HepG2 (cell line): Measurements from ENCODE around the gene TUT4. TPM values are rescaled to one million over a fixed set of nuclear protein-coding genes. Genes with fewer than 3 reads are reported as not detected.
A peak's percentile ranks its signal among the peaks of the same experiment; 100 is the strongest.

ENCODE experiments used
- ATAC-seq: fragments of 200-7000 bp; cut with Tn5 transposase; 3 replicates; pipeline ENCODE4 v1.9.1; 2020; ENCODE audit warnings: mild to moderate bottlenecking, moderate library complexity
- BruUV-seq: library from RNA; stranded (reverse); fragments of 400-500 nt; replicated peaks from 2 replicates; lab custom pipeline; 2021; lab: Mats Ljungman, UMichigan
- CTCF ChIA-PET: fragments of 300-600 bp; formaldehyde crosslinking; extraction: SDS; loops from one replicate; lab custom pipeline; 2021; ENCODE audit warnings: low total read pairs, inconsistent platforms, low intra/inter-chr PET ratio; lab: Yijun Ruan, JAX
- POLR2A ChIA-PET: fragments of 350-600 bp; sonication (Branson Sonifier 250); formaldehyde crosslinking; loops from one replicate; lab custom pipeline; 2020; ENCODE audit warnings: antibody characterized with exemption, inconsistent platforms; lab: Yijun Ruan, JAX
- DNase-seq: peaks from one replicate; pipeline ENCODE4 v3.0.0-alpha.2; 2015; ENCODE audit warnings: low spot score
- FAIRE-seq: peaks from 3 replicates; lab custom pipeline; 2011; peaks lifted over from hg19 to GRCh38; lab: Jason Lieb, UNC
- H2AFZ ChIP-seq: one replicate; pipeline ENCODE4 v1.6.1; 2011; ENCODE audit warnings: low read length, inconsistent platforms
- H3K27ac ChIP-seq: fragments of 300-600 bp; 3 replicates; pipeline ENCODE4 v1.8.0; 2011; ENCODE audit warnings: mixed run types, mild to moderate bottlenecking, mixed read lengths, low read length, inconsistent platforms; ENCODE audit not compliant: insufficient read depth; ENCODE audit errors: extremely low read length
- H3K27me3 ChIP-seq, 2 experiments: fragments of 200-600 bp in 1 of 2; 2 replicates in 1 of 2; 3 replicates in 1 of 2; pipeline versions ENCODE4 v1.6.0 to v1.8.0; 2011; ENCODE audit warnings: low read length in 2 of 2, mild to moderate bottlenecking in 2 of 2, moderate library complexity in 2 of 2, inconsistent platforms in 1 of 2; ENCODE audit not compliant: insufficient read depth in 2 of 2, control insufficient read depth in 1 of 2
- H3K36me3 ChIP-seq, 2 experiments: fragments of 200-600 bp in 1 of 2; replicated peaks in 1 of 2; 2 replicates in 1 of 2; 3 replicates in 1 of 2; pipeline versions ENCODE4 v1.5.1 to v1.8.0; 2011; ENCODE audit warnings: low read length in 2 of 2, inconsistent platforms in 1 of 2; ENCODE audit not compliant: insufficient read depth in 2 of 2, control insufficient read depth in 1 of 2
- H3K4me1 ChIP-seq: 2 replicates; pipeline ENCODE4 v1.5.1; 2012; ENCODE audit warnings: low read length, inconsistent platforms; ENCODE audit not compliant: insufficient read depth
- H3K4me2 ChIP-seq: 2 replicates; pipeline ENCODE4 v1.6.0; 2011; ENCODE audit warnings: low read depth, low read length, inconsistent platforms
- H3K4me3 ChIP-seq, 3 experiments: fragments of 200-600 bp in 1 of 3; sonication (generic), shearing (Covaris generic) in 1 of 3; replicated peaks in 1 of 3; 2 replicates each; pipeline ENCODE4 v1.5.1; 2011 to 2016; ENCODE audit warnings: low read length in 3 of 3, inconsistent platforms in 2 of 3, low read depth in 2 of 3, mild to moderate bottlenecking in 2 of 3, control low read depth in 1 of 3, mixed read lengths in 1 of 3; ENCODE audit not compliant: insufficient read depth in 1 of 3
- H3K79me2 ChIP-seq: one replicate; pipeline ENCODE4 v1.6.1; 2011; ENCODE audit warnings: low read length, inconsistent platforms; ENCODE audit not compliant: insufficient read depth
- H3K9ac ChIP-seq: 2 replicates; pipeline ENCODE4 v1.6.0; 2011; ENCODE audit warnings: mild to moderate bottlenecking, low read depth, low read length, inconsistent platforms; ENCODE audit not compliant: insufficient read depth
- H3K9me3 ChIP-seq: 2 replicates; pipeline ENCODE4 v1.5.1; 2012; ENCODE audit warnings: mild to moderate bottlenecking, low read length
- H4K20me1 ChIP-seq: 2 replicates; pipeline ENCODE4 v1.6.0; 2011; ENCODE audit warnings: inconsistent platforms, mild to moderate bottlenecking, low read length, moderate library complexity; ENCODE audit not compliant: insufficient read depth
- ARID2 ChIP-seq: sonication (generic); formaldehyde crosslinking; IDR thresholded peaks from 2 replicates; pipeline ENCODE4 v1.8.1; 2022; ENCODE audit warnings: mild to moderate bottlenecking, missing genetic modification reagents, borderline replicate concordance
- KLF15 ChIP-seq: sonication (generic); formaldehyde crosslinking; IDR thresholded peaks from 2 replicates; pipeline ENCODE4 v1.8.1; 2023; ENCODE audit warnings: borderline replicate concordance, mild to moderate bottlenecking, inconsistent platforms, missing genetic modification reagents, mixed read lengths
- SOX5 ChIP-seq: IDR thresholded peaks from 2 replicates; pipeline ENCODE4 v1.6.1; 2016; ENCODE audit warnings: borderline replicate concordance
- YEATS4 ChIP-seq: sonication (generic); formaldehyde crosslinking; IDR thresholded peaks from 2 replicates; pipeline ENCODE4 v1.4.0; 2020; ENCODE audit warnings: missing genetic modification reagents, borderline replicate concordance
- ZBED4 ChIP-seq: sonication (generic); formaldehyde crosslinking; IDR thresholded peaks from 2 replicates; pipeline ENCODE4 v1.4.0; 2020; ENCODE audit warnings: missing genetic modification reagents, borderline replicate concordance
- ZNF646 ChIP-seq: sonication (generic); formaldehyde crosslinking; IDR thresholded peaks from 2 replicates; pipeline ENCODE4 v1.9.0; 2021; ENCODE audit warnings: mild to moderate bottlenecking, missing genetic modification reagents
- ZNF773 ChIP-seq: sonication (generic); formaldehyde crosslinking; IDR thresholded peaks from 2 replicates; pipeline ENCODE4 v1.4.0; 2020; ENCODE audit warnings: missing genetic modification reagents, borderline replicate concordance
- WGBS: methylation state at CpG from one replicate; pipeline ENCODE4 v1.1.6; 2017; ENCODE audit warnings: low lambda C conversion rate; 5-methylcytosine and 5-hydroxymethylcytosine counted together
- in situ Hi-C: cut with HindIII; loops from 2 replicates; pipeline ENCODE4 v1.10.0; 2017; ENCODE audit warnings: low pct_unique_long_range_greater_than_20kb; ENCODE audit not compliant: extremely low pct_ligation_motif_present
- intact Hi-C: fragments of 100-400 bp; cut with micrococcal nuclease; formaldehyde crosslinking; loops from one replicate; pipeline ENCODE4 v1.10.0; 2022; ENCODE audit not compliant: unreplicated experiment
- polyA plus RNA-seq, 8 experiments: library from polyadenylated mRNA; depleted of rRNA in 3 of 8; stranded (reverse) in 7 of 8; unstranded in 1 of 8; fragments of >200 nt; fragmentation: Illumina TruSeq in 4 of 8; extraction: Trizol in 4 of 8; gene quantifications; 2 replicates each; pipeline versions ENCODE4 v1.2.1 to v1.2.3, GENCODE V29; 2011 to 2016; ENCODE audit warnings: low read depth in 4 of 8, missing spikeins in 1 of 8, mixed read lengths in 1 of 8; ENCODE audit not compliant: insufficient read depth in 1 of 8
- total RNA-seq, 5 experiments: library from RNA; depleted of rRNA; stranded (reverse); fragments of >200 nt; fragmentation: Illumina TruSeq; extraction: Trizol; gene quantifications; 2 replicates each; pipeline ENCODE4 v1.2.3, GENCODE V29; 2016; ENCODE audit warnings: low read depth in 1 of 5

TUT4 gene
- total and polyA plus RNA-seq, 2 of the 13 experiments (the other 11 are each of a cell fraction or from before 2014, with no cell fraction given): 44.7 to 53.5 TPM

- TF ChIP-seq ZNF646 (CRISPR knock-in tag) (no peak), SOX5 (peak; percentile 16; the same call in 1 of the 2 replicates), YEATS4 (CRISPR knock-in tag) (no peak)
- TF ChIP-seq, all 625 proteins: peak for 3
These were observed 1.9 kb upstream of the TUT4 start (continued) for GRCh38 chr1:52554756-52555155.

- Histone ChIP-seq H3K79me2 (peaks cover 33% of the 10 kb centered on the region), H3K4me2 (peak overlapping the region; percentile 78), H3K36me3 (no peaks in the 10 kb centered on the region), H3K27me3 (no peaks in the 10 kb centered on the region; a peak in 1 of 5 replicates), H4K20me1 (peaks cover 26% of the 10 kb centered on the region), H3K4me3 (peak overlapping the region; percentile 90 to 94 (median 93)), H2AFZ (no peak overlapping the region), H3K9ac (peak overlapping the region; percentile 95), H3K9me3 (no peaks in the 10 kb centered on the region), H3K4me1 (peaks cover 29% of the 10 kb centered on the region), H3K27ac (peak overlapping the region; percentile 95)
- 10% methylated on average over 6 of the region's 6 CpGs for WGBS
- no peak for TF ChIP-seq ZNF773 (CRISPR knock-in tag)
- TF ChIP-seq KLF15 (CRISPR knock-in tag): no peak
- TF ChIP-seq ZBED4: 0 out of 2 replicates have a peak, but pooled peaks have one; percentile 2
- 0 out of 2 replicates have a peak, but pooled peaks have one; percentile 15 for TF ChIP-seq ARID2
- ATAC-seq: no peak
- intact Hi-C loops: loop anchor here (5.0 to 10.0 kb wide), 2 partner anchors 113 to 591 kb away; partner anchors contain the start of gene SLC1A7
- BruUV-seq: TSS peak; percentile 71
- no peak for FAIRE-seq
- CTCF ChIA-PET: no interaction called here
- DNase-seq: no peak
- POLR2A ChIA-PET: interaction anchor here (0.9 to 1.7 kb wide), 5 partner anchors 19 to 188 kb away, joined by 3 to 7 read pairs (median 4); partner anchors contain the start of gene CC2D1B
- in situ Hi-C loops: no loop called here
These were observed 1.4 kb upstream of the TUT4 start for GRCh38 chr1:52554267-52554640.
